ENCODE data around the gene VEGFA. TPM values are rescaled to one million over a fixed set of nuclear protein-coding genes. Genes with fewer than 3 reads are reported as not detected.

Gene VEGFA
- 243 and 267 TPM in 2 replicates for total RNA-seq
- long read RNA-seq, partial matches to known transcripts, result 0 of 12 reads
- long read RNA-seq, other reads (novel, unspliced or antisense), result 12 of 12 reads

DNA sequence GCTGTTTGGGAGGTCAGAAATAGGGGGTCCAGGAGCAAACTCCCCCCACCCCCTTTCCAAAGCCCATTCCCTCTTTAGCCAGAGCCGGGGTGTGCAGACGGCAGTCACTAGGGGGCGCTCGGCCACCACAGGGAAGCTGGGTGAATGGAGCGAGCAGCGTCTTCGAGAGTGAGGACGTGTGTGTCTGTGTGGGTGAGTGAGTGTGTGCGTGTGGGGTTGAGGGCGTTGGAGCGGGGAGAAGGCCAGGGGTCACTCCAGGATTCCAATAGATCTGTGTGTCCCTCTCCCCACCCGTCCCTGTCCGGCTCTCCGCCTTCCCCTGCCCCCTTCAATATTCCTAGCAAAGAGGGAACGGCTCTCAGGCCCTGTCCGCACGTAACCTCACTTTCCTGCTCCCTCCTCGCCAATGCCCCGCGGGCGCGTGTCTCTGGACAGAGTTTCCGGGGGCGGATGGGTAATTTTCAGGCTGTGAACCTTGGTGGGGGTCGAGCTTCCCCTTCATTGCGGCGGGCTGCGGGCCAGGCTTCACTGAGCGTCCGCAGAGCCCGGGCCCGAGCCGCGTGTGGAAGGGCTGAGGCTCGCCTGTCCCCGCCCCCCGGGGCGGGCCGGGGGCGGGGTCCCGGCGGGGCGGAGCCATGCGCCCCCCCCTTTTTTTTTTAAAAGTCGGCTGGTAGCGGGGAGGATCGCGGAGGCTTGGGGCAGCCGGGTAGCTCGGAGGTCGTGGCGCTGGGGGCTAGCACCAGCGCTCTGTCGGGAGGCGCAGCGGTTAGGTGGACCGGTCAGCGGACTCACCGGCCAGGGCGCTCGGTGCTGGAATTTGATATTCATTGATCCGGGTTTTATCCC, at the start of gene VEGFA:
TSS of gene VEGFA (plus strand) at position 686 of the 846 bp plus-strand sequence.
- Mint-ChIP-seq H3K4me1 (ENCODE audit: low read depth) (peaks cover 44% of the 10 kb centered on the region), H3K27me3 (no peaks in the 10 kb centered on the region), H3K4me3 (ENCODE audit: low read depth) (peak within 1 kb of the TSS; percentile 97), H3K9me3 (ENCODE audit: low read depth) (no peaks in the 10 kb centered on the region), H3K27ac (peak within 1 kb of the TSS; percentile 97), H3K36me3 (ENCODE audit: insufficient read depth) (peaks cover 3% of the 10 kb centered on the region)
- peak; percentile 90 for DNase-seq (ENCODE audit: low spot score, unreplicated experiment)
- TF ChIP-seq, protein P1, sequence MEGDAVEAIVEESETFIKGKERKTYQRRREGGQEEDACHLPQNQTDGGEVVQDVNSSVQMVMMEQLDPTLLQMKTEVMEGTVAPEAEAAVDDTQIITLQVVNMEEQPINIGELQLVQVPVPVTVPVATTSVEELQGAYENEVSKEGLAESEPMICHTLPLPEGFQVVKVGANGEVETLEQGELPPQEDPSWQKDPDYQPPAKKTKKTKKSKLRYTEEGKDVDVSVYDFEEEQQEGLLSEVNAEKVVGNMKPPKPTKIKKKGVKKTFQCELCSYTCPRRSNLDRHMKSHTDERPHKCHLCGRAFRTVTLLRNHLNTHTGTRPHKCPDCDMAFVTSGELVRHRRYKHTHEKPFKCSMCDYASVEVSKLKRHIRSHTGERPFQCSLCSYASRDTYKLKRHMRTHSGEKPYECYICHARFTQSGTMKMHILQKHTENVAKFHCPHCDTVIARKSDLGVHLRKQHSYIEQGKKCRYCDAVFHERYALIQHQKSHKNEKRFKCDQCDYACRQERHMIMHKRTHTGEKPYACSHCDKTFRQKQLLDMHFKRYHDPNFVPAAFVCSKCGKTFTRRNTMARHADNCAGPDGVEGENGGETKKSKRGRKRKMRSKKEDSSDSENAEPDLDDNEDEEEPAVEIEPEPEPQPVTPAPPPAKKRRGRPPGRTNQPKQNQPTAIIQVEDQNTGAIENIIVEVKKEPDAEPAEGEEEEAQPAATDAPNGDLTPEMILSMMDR (IDR thresholded peaks at IDR 0.05; ENCODE audit: unreplicated experiment), result peak; percentile 98

DNA sequence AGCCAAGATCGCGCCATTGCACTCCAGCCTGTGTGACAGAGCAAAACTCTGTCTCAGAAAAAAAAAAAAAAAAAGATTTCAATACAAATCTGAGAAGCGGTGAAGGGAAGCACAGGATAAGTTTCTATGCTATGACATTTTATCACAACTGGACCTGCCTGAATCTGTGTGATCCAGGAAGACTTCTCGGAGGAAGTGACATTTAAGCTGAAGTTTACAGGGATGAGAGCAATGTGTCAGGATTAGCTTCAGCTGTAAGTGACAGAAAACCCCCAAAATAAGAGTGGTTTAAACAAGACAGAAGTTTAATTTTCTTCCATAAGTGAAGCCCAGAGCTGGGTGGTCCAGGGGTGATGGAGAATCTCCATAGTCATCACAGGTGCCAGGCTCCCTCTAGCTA, 49.0 kb upstream of the VEGFA start:
- no peak overlapping the region for H3K4me3 Mint-ChIP-seq (ENCODE audit: low read depth)
- H3K4me1 Mint-ChIP-seq (ENCODE audit: low read depth), result peaks cover 5% of the 10 kb centered on the region
- H3K27ac Mint-ChIP-seq, result no peak overlapping the region
- H3K36me3 Mint-ChIP-seq (ENCODE audit: insufficient read depth), result no peaks in the 10 kb centered on the region
- peaks cover 23% of the 10 kb centered on the region for H3K27me3 Mint-ChIP-seq
- TF ChIP-seq, protein P1 (IDR thresholded peaks at IDR 0.05; ENCODE audit: unreplicated experiment), result no peak
- no peak for DNase-seq (ENCODE audit: low spot score, unreplicated experiment)
- H3K9me3 Mint-ChIP-seq (ENCODE audit: low read depth), result no peaks in the 10 kb centered on the region

DNA sequence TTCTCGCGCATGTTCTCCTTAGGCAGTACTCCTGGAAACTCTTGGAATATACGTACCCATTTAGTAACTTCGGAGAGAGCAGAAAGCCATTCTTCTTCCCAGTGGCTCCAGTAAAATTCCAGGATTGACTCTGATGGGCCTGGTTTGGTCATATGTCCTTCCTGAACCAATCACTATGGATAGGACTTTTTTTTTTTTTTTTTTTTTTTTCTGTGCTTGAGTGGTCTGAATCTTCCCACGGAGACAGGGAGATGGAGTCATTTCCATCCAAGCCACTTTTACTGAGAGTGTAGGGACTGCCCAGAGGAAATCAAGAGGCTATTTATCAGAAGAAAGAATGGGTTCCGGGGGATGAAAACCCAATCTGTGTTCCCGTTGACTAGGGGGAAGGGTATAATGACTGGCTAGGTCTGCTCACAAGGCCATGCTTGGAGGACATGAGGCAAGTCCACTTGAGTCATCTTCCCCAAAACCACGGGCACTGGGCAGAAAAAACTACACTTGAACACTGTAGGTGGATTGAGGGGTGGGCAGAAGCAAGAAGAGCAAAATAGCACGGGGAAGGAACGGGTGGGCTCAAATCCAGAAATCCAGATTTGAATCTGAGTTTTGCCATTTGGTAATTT, 47.0 kb upstream of the VEGFA start:
- H3K4me1 Mint-ChIP-seq (ENCODE audit: low read depth), result peaks cover 5% of the 10 kb centered on the region
- no peaks in the 10 kb centered on the region for H3K36me3 Mint-ChIP-seq (ENCODE audit: insufficient read depth)
- no peak overlapping the region for H3K27ac Mint-ChIP-seq
- DNase-seq (ENCODE audit: low spot score, unreplicated experiment), result no peak
- peaks cover 20% of the 10 kb centered on the region for H3K27me3 Mint-ChIP-seq
- TF ChIP-seq, protein P1 (IDR thresholded peaks at IDR 0.05; ENCODE audit: unreplicated experiment), result no peak
- no peak overlapping the region for H3K4me3 Mint-ChIP-seq (ENCODE audit: low read depth)
- no peaks in the 10 kb centered on the region for H3K9me3 Mint-ChIP-seq (ENCODE audit: low read depth)

DNA sequence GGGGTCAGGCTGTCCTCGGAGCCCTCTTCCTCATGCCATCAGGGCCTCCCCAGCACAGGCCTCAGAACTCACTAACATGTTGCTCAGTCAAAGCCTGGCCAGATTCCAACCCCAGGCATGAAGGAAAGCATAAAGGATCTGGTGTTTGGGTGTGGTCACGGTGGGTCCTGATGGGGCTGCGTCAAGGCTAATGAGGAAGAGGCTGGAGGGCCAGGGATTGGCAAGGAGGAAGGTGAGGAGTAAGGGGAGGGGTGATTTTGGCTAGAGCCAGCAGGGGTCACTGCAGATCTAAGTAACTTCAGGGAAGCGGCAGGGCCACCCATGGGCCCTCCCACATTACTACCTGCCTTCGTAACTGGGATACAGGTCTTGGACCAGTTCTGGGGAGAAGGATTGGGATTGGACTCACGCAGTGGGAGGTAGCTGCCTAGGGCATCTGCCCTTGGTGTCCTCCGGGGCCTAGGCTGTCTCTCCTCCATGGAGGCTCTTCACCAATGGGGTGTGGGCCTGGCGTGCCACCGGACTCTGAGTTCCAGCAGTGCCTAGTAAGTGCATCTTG, 46.2 kb upstream of the VEGFA start:
- Mint-ChIP-seq H3K9me3 (ENCODE audit: low read depth) (no peaks in the 10 kb centered on the region), H3K4me3 (ENCODE audit: low read depth) (no peak overlapping the region), H3K27ac (no peak overlapping the region), H3K36me3 (ENCODE audit: insufficient read depth) (no peaks in the 10 kb centered on the region), H3K27me3 (peaks cover 14% of the 10 kb centered on the region), H3K4me1 (ENCODE audit: low read depth) (no peaks in the 10 kb centered on the region)
- peak; percentile 55 for DNase-seq (ENCODE audit: low spot score, unreplicated experiment)
- TF ChIP-seq, protein P1 (IDR thresholded peaks at IDR 0.05; ENCODE audit: unreplicated experiment), result peak; percentile 71

DNA sequence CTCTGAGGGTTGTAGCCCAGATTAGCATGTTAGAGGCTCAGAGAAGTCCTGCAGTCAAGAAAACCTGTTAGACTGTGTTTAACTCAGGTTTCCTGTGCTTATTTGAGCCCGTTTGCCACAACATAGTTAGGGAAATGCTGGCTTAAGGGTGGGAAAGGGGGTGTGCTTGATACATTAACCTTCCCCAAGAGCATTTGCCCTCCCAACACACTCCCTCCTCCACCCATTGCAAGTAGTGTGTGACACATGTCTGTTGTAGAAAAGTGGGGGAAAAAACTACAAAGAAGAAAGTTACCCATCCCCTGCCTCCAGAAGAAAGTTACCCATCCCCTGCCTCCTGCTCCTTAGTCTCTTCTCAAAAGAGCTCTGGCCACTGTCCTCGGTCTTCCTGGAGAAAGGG, 45.7 kb upstream of the VEGFA start:
- no peak for DNase-seq (ENCODE audit: low spot score, unreplicated experiment)
- Mint-ChIP-seq H3K27me3 (peaks cover 13% of the 10 kb centered on the region), H3K27ac (no peak overlapping the region), H3K36me3 (ENCODE audit: insufficient read depth) (no peaks in the 10 kb centered on the region), H3K4me3 (ENCODE audit: low read depth) (no peak overlapping the region), H3K4me1 (ENCODE audit: low read depth) (no peaks in the 10 kb centered on the region), H3K9me3 (ENCODE audit: low read depth) (no peaks in the 10 kb centered on the region)
- TF ChIP-seq, protein P1 (IDR thresholded peaks at IDR 0.05; ENCODE audit: unreplicated experiment), result no peak
